PC-9 (cell line): ENCODE results near the gene PALD1.

Experiments
- EZH2 ChIP-seq: fragments of 200-600 bp; sonication (generic); IDR thresholded peaks from 2 replicates; pipeline ENCODE4 v1.8.0; 2017; ENCODE audit warnings: antibody characterized with exemption, low read depth
- TF ChIP-seq, protein P1 (sequence below): fragments of 200-600 bp; sonication (generic); conservative IDR thresholded peaks from 2 replicates; pipeline ENCODE4 v1.6.1; 2017; ENCODE audit warnings: mixed run types, antibody characterized with exemption, mild to moderate bottlenecking, moderate library complexity

DNA sequence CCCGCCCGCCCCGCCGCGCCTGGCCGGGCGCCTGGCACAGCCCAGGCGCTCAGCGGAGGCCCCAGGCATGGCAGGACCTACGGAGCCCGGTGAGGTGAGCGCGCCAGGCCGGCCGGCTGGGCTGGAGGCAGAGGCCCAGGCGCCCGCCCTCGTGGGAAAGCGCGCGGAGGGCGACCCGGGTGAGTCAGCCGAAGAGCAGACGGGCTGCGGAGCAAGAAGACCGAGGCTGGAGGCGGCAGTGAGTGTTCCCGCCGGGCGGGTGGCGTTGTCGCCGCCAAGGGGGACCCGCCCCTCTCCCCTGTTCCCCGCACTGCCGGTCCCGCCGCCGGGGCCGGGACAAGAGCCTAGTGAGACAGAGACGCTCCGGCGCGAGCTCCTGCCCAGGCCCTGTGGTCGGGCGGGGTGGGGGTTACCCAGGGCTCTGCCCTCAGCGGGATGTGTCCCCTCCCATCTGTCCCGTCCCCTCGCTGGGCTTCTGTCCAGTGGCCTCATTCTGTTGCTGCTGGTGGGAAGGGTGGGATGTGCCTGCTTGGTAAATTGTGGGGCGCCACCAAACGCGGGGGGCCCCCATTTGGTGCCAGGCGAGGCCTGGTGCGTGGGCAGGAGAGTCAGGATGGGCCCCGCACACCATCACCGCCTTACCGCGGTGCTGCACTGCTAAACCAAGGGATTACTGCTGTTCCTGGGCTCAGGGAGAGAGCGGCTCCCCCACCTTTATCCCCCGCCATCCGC, 20.1 kb upstream of the PALD1 start:
- TF ChIP-seq, protein P1, sequence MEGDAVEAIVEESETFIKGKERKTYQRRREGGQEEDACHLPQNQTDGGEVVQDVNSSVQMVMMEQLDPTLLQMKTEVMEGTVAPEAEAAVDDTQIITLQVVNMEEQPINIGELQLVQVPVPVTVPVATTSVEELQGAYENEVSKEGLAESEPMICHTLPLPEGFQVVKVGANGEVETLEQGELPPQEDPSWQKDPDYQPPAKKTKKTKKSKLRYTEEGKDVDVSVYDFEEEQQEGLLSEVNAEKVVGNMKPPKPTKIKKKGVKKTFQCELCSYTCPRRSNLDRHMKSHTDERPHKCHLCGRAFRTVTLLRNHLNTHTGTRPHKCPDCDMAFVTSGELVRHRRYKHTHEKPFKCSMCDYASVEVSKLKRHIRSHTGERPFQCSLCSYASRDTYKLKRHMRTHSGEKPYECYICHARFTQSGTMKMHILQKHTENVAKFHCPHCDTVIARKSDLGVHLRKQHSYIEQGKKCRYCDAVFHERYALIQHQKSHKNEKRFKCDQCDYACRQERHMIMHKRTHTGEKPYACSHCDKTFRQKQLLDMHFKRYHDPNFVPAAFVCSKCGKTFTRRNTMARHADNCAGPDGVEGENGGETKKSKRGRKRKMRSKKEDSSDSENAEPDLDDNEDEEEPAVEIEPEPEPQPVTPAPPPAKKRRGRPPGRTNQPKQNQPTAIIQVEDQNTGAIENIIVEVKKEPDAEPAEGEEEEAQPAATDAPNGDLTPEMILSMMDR = no peak
- no peak for TF ChIP-seq EZH2
